Gastrocnemius medialis (tissue), 4 donors: ENCODE data around the gene SCGB1A1.

ENCODE experiments used
- CTCF ChIP-seq, 5 experiments: fragments of 450-650 bp in 3 of 5; fragments of 200-600 bp in 2 of 5; sonication (generic) in 2 of 5; IDR thresholded peaks in 4 of 5; conservative IDR thresholded peaks in 1 of 5; 1 replicate in 4 of 5; 2 replicates in 1 of 5; pipeline ENCODE4 v1.5.1; 2016 to 2019; ENCODE audit warnings: antibody characterized with exemption in 5 of 5, mild to moderate bottlenecking in 3 of 5, moderate library complexity in 3 of 5
- POLR2A ChIP-seq, 2 donors: fragments of 450-650 bp; IDR thresholded peaks; one replicate each; pipeline ENCODE4 v1.6.1; 2017; ENCODE audit warnings: antibody characterized with exemption in 2 of 2, mild to moderate bottlenecking in 2 of 2, moderate library complexity in 2 of 2

- TF ChIP-seq POLR2A (IDR thresholded peaks at IDR 0.05) = no peak
- no peak for TF ChIP-seq CTCF (IDR thresholded peaks at IDR 0.05 in 4 of 5, conservative IDR thresholded peaks at IDR 0.05 in 1 of 5)
These were observed 47.9 kb upstream of the SCGB1A1 start for GRCh38 chr11:62370743-62371440.
